ENCODE measurements around the gene SH3RF3. TPM values are rescaled to one million over a fixed set of nuclear protein-coding genes. Genes with fewer than 3 reads are reported as not detected.
"Not testable (repeated sequence)": the region's sequence is repeated elsewhere in the genome, so short reads cannot be mapped to it uniquely, and the experiment has no call there.

The SH3RF3 gene
- polyA plus RNA-seq, 1 of the 3 experiments (the other 2 are of a cell fraction): 1.9 TPM

GRCh38 chr2:109118321-109118720, 10.7 kb upstream of the SH3RF3 start:
- TF ChIP-seq EP300 (IDR thresholded peaks at IDR 0.05; ENCODE audit: borderline replicate concordance in 1 of 2, low read depth in 1 of 2, low read length in 1 of 2) (no peak), GATA2 (CRISPR knock-in tag; IDR thresholded peaks at IDR 0.05) (no peak), ELF1 (IDR thresholded peaks at IDR 0.05) (no peak), CHD2 (IDR thresholded peaks at IDR 0.05; ENCODE audit: low read length, partially characterized antibody) (no peak), TAF1 (IDR thresholded peaks at IDR 0.05; ENCODE audit: borderline replicate concordance, low read depth, low read length) (no peak), NFIC (IDR thresholded peaks at IDR 0.05; ENCODE audit: borderline replicate concordance) (no peak), MEF2A (IDR thresholded peaks at IDR 0.05; ENCODE audit: borderline replicate concordance, low read depth) (no peak), SMC3 (IDR thresholded peaks at IDR 0.05; ENCODE audit: low read depth, low read length) (no peak), CTCF (IDR thresholded peaks at IDR 0.05) (no peak), RAD21 (IDR thresholded peaks at IDR 0.05; ENCODE audit: low read length) (no peak), IRF3 (IDR thresholded peaks at IDR 0.05; ENCODE audit: low read depth, low read length) (no peak)
- H3K9me2 ChIP-seq: no peaks in the 10 kb centered on the region
- no peak overlapping the region for H3K4me2 ChIP-seq
- peaks cover 8% of the 10 kb centered on the region; the same call in 1 of the 2 replicates for H3K27me3 ChIP-seq (ENCODE audit: insufficient read depth)
- no peaks in the 10 kb centered on the region for H3K79me2 ChIP-seq (ENCODE audit: insufficient read depth)
- H4K20me1 ChIP-seq (ENCODE audit: insufficient read depth): no peaks in the 10 kb centered on the region
- H3K36me3 ChIP-seq (replicated peaks in 1 of 2; ENCODE audit: control insufficient read depth in 1 of 2, insufficient read depth in 2 of 2, low read length in 1 of 2): no peaks in the 10 kb centered on the region
- no peak overlapping the region for H3K9ac ChIP-seq
- H3F3A ChIP-seq (replicated peaks; ENCODE audit: insufficient read depth): no peaks in the 10 kb centered on the region
- H3K27ac ChIP-seq (ENCODE audit: low read depth in 2 of 2, low read length in 1 of 2): no peak overlapping the region
- ChIA-PET POLR2A (no interaction called here), CTCF (no interaction called here)
- no peak overlapping the region for H3K4me3 ChIP-seq (ENCODE audit: low read depth in 2 of 2, low read length in 1 of 2)
- no peaks in the 10 kb centered on the region for H3K9me3 ChIP-seq
- H3K4me1 ChIP-seq (ENCODE audit: control insufficient read depth in 1 of 2, insufficient read depth in 2 of 2, low read depth in 1 of 2, low read length in 1 of 2): no peaks in the 10 kb centered on the region
- WGBS (ENCODE audit: low lambda C conversion rate): 81% methylated on average over 7 of the region's 9 CpGs
- no peak overlapping the region for H2AFZ ChIP-seq (ENCODE audit: low read depth)
- no peak for DNase-seq

- 80% methylated on average over 2 of the region's 3 CpGs for WGBS (ENCODE audit: low lambda C conversion rate)
- POLR2A ChIA-PET: no interaction called here
These were observed 8.8 kb upstream of the SH3RF3 start for GRCh38 chr2:109120166-109120565.

GRCh38 chr2:109120686-109121085, 8.3 kb upstream of the SH3RF3 start:
- H3K9me2 ChIP-seq; H3K36me3 ChIP-seq (replicated peaks in 1 of 2; ENCODE audit: control insufficient read depth in 1 of 2, insufficient read depth in 2 of 2, low read length in 1 of 2); H2AFZ ChIP-seq (ENCODE audit: low read depth); H3K4me3 ChIP-seq (ENCODE audit: low read depth in 2 of 2, low read length in 1 of 2); H3F3A ChIP-seq (replicated peaks; ENCODE audit: insufficient read depth); H3K4me2 ChIP-seq; H3K9me3 ChIP-seq; H3K79me2 ChIP-seq (ENCODE audit: insufficient read depth); DNase-seq; POLR2A ChIA-PET; H4K20me1 ChIP-seq (ENCODE audit: insufficient read depth); H3K27me3 ChIP-seq (ENCODE audit: insufficient read depth); H3K27ac ChIP-seq (ENCODE audit: low read depth in 2 of 2, low read length in 1 of 2); H3K4me1 ChIP-seq (ENCODE audit: control insufficient read depth in 1 of 2, insufficient read depth in 2 of 2, low read depth in 1 of 2, low read length in 1 of 2); H3K9ac ChIP-seq: not testable (repeated sequence)
- WGBS (ENCODE audit: low lambda C conversion rate): 77% methylated on average over 10 of the region's 10 CpGs
- CTCF ChIA-PET: interaction anchor here (1.4 kb wide), 1 partner anchor 389 kb away, joined by 7 read pairs; no protein-coding TSS in a partner anchor

More at GRCh38 chr2:109120166-109120565, 8.8 kb upstream of the SH3RF3 start:
- H3K36me3 ChIP-seq (replicated peaks in 1 of 2; ENCODE audit: control insufficient read depth in 1 of 2, insufficient read depth in 2 of 2, low read length in 1 of 2): no peaks in the 10 kb centered on the region
- CTCF ChIA-PET: interaction anchor here (1.4 kb wide), 1 partner anchor 390 kb away, joined by 7 read pairs; no protein-coding TSS in a partner anchor
- peaks cover 2% of the 10 kb centered on the region for H3F3A ChIP-seq (replicated peaks; ENCODE audit: insufficient read depth)
- H3K27ac ChIP-seq (ENCODE audit: low read depth in 2 of 2, low read length in 1 of 2): no peak overlapping the region
- peaks cover 8% of the 10 kb centered on the region; the same call in 1 of the 2 replicates for H3K27me3 ChIP-seq (ENCODE audit: insufficient read depth)
- H2AFZ ChIP-seq (ENCODE audit: low read depth): no peak overlapping the region
- no peak overlapping the region for H3K4me2 ChIP-seq
- TF ChIP-seq JUND (IDR thresholded peaks at IDR 0.05) (no peak), PBX3 (IDR thresholded peaks at IDR 0.05) (no peak)
- H3K9me2 ChIP-seq: no peaks in the 10 kb centered on the region
- no peaks in the 10 kb centered on the region for H3K79me2 ChIP-seq (ENCODE audit: insufficient read depth)
- H3K9me3 ChIP-seq: no peaks in the 10 kb centered on the region
- no peak overlapping the region for H3K4me3 ChIP-seq (ENCODE audit: low read depth in 2 of 2, low read length in 1 of 2)
- peaks cover 6% of the 10 kb centered on the region in 2 experiments; a peak in 3 of 4 replicates for H3K4me1 ChIP-seq (ENCODE audit: control insufficient read depth in 1 of 2, insufficient read depth in 2 of 2, low read depth in 1 of 2, low read length in 1 of 2)
- H3K9ac ChIP-seq: no peak overlapping the region
- no peak for DNase-seq
- H4K20me1 ChIP-seq (ENCODE audit: insufficient read depth): no peaks in the 10 kb centered on the region

All from SK-N-SH (cell line).